Islet precursor cell (in vitro differentiated cells): ENCODE results near the gene TEX38.
"Not testable (repeated sequence)": the region's sequence is repeated elsewhere in the genome, so short reads cannot be mapped to it uniquely, and the experiment has no call there.

ENCODE experiments used
- DNase-seq: peaks from one replicate; pipeline ENCODE4 v3.0.0-alpha.2; 2018

TEX38 gene

DNA sequence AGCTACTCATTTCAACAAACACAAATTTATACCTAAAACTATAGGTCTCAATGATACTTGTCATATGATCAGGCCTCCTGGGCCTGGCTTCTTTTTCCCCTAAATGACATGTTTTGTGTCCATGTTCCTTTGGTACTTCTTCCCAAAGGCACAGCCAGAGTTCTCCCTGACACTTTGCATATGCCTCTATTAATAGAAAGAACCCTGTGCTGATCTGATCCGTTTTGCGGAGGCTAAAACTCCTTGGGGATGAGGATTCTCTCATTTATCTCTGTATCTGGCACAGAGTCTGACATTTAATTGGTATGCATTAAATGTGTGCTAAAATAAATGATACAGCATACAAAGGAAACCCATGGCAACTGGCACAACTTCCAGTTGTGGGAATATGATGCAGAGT, 15.0 kb upstream of the TEX38 start:
- no peak for DNase-seq

DNA sequence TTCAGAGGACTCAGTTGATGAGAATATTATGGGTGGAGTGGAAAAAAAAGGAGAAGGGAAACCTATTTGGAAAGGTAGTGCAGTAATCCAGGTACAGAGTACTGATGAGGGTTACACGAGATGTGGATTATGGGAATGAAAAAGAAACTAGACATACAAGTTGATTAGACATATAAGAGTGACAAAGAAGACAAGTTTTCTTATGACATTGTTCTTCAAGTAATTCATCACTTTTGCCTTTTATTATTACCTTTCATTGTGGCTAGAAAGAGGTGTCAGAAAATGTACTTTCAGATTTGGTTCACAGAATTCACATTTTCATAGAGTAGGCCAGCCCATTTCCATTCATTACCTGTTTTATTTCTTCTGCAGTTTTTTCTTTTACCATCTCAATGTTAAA, 13.9 kb upstream of the TEX38 start:
- no peak for DNase-seq

DNA sequence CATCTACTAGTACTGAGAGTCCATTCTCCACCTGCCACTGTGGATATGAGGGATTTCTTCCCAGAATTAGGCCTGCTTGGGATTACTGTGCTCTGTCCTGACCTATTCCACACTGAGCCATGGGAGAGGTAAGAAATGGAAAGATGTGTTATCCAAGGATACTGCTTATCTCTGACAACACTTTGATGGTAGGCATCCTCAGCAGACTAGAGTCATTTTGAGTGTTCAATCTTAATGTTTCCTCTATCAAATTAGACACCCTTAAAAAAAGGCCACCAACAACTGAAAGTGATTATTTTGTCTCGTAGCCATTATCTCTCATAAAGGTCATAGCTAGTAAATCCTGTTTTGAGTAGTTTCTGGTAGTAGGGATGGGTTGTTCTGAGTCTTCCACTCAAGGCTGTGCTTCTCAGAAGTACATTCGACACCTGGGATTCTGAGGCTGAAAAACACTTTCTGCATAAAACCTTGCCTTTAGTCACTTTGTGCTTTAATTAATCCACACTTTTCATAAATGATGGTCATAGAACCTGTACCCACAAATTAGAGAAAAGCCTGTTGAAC, 12.3 kb upstream of the TEX38 start:
- DNase-seq = no peak

DNA sequence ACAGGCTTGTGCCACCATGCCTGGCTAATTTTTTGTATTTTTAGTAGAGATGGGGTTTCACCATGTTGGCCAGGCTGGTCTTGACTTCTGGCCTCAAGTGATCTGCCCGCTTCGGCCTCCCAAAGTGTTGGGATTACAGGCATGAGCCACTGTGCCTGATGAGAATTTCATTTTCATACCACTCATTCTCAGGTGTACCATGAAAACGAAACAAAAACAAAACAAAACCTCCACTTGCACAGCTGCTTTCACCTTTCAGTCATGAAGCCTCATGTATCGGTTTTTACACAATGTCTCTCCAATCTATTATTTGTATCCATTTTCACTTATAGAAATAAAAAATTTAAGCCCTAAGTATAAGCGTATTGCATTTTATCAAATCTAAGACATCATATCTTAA, 11.5 kb upstream of the TEX38 start:
- DNase-seq = not testable (repeated sequence)

DNA sequence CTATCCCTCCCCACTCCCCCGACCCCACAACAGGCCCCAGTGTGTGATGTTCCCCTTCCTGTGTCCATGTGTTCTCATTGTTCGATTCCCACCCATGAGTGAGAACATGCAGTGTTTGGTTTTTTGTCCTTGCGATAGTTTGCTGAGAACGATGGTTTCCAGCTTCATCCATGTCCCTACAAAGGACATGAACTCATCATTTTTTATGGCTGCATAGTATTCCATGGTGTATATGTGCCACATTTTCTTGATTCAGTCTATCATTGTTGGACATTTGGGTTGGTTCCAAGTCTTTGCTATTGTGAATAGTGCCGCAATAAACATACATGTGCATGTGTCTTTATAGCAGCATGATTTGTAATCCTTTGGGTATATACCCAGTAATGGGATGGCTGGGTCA, 8.7 kb upstream of the TEX38 start:
- DNase-seq = not testable (repeated sequence)

DNA sequence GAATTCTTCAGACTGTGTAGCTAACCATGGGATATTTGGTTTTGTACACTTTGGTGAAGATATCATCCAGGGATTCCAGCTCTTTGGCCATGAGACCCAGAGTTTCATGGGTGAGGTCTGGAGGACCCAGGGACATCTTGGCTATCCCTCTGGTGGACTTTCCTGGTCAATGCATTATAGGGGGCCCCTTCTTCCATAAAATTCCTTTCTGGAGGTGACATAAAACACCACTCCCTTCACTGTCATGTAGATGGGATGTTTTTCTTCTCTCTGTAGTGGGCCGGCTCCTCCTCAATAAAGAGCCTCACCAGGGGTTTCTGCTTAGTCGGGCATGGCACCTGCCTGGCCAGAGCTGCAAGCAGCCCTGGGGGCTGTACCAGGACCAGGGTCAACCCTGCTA, 5.7 kb upstream of the TEX38 start:
- no peak for DNase-seq

DNA sequence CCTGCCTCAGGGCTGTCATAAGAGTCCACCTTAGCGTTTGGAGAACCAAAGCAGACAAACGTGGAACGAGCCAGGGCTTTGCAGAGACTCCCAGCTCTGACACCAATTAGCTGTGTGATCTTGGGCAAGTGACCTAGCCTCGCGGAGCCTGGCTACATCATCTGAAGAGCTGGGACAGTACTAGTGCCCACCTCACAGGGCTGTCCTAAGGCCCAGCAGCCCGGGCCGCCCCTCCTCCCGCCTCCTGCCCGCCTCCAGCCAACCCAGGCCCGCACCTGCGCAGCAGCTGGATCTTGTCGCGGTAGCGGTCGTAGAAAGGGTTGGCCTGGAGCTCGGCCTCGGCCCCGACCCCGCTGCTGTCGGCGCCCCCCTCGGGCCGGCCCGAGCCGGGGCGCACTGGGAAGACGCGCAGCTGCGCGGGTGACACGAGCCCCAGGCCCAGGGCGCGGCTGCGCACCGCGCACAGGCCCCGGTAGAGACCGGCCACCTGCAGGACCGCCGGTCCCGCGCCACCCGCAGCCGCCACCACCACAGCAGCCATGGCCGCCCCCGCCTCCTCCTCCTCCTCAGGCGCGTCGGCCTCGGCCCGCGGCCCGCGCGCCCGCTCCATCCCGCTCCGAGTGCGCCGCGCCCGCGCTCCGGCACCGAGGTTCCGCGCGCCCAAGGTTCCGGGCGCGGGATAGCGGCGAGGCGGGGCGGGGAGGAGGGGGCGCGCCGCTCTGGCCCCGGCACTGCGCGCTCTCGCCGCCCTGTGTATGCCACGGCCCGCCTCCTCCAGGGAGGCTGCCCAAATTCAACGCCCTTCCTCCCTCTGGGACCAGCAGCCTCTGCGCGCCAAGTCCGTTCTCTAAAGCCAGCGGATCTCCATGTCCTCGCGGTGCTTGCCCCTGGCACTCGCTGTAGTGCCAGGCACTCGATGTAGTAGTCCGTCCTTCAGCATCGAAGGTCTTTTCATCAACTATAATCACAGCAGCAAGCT, 3.6 kb upstream of the TEX38 start, which contains the start of gene ATPAF1:
ATPAF1 (minus strand) TSS at position 583 of the 979 bp plus-strand sequence; CDS start at position 541, 42 bp downstream.
- peak; percentile 91 for DNase-seq

DNA sequence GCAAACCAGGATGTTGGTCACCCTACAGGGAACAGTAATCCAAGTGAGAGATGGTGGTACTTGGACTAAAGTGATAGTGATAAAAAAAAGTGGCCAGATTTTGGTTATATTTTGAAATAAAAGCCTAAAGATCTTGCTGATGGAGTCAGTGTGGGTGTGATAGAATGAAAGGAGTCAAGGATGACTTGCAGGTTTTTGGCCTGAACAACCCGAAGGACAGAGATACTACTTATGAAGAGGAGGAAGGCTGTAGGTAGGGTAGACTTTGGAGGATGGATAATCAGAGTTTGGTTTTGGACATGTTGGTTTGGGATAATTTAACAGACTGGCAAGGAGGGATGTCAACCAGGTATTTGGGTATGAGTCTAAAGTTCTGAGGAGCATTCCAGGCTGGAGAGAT, 1.5 kb upstream of the TEX38 start:
- no peak for DNase-seq

DNA sequence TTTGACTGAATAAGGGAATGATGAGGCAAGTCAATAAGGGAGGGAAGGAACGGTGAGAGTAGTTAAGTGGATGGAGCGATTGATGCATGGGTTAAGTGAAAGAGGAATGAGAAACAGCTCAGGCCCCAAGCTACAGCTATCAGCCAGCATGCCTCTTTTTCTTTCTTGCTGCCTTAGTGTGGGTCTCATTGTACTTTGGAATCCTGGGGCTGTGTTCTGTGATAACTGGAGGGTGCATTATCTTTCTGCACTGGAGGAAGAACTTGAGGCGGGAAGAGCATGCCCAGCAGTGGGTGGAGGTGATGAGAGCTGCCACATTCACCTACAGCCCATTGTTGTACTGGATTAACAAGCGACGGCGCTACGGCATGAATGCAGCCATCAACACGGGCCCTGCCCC, 1.0 kb downstream of the TEX38 start:
- DNase-seq = no peak

DNA sequence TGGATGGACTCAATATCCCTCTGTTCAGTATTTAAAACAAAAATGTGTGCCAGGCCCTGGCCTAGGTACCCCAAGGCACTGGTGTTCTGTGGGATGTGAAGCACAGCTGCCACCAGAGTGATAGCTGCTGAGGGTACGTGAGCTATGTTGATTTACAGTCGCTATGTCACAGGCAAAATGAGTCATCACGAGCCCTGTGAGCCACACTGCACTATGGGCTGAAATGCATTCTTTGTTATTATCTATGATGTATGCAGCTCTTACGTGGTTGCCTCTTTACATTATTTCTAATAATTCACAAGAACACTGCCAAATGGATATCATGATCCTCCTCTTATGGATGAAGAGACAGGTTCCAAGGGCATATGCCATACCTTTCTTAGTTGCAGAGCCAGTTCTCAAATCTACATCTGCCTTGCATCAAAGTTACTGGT, 2.1 kb downstream of the TEX38 start:
- DNase-seq = no peak

DNA sequence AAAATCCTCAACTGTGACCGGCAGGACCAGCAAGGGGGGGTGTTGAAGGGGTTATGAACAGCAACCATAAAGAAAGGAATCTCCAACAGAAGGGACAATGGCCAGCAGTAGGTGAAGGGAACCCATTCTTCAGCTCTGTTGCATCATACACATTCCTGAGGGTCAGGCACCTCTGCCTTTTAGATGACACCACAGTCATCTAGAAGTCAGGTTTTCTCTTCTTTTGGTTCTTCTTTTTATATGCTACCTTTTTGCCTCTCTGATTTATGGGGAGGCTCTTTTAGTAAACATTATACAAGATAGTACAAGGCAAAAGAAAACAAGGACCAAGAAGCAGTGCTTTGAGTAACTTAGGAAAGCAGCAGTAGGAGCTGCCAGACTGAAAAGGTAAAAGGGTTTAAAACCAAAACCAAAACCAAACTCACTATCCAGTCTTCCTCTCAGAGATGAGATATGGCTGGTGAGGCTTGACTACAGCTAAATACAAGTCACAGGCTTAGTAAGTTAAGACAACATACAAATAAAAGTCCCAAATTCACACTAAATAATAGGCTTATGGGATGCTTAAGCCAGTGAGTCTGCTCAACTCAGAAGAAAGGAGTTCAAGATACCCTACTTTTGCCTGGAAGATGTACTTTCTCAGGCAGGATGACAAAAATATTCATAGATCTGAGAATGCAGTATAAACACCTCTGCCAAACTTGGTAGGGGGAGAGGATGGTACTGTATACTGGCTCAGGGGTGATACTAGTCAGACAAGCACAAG, 4.1 kb downstream of the TEX38 start:
- DNase-seq = no peak

DNA sequence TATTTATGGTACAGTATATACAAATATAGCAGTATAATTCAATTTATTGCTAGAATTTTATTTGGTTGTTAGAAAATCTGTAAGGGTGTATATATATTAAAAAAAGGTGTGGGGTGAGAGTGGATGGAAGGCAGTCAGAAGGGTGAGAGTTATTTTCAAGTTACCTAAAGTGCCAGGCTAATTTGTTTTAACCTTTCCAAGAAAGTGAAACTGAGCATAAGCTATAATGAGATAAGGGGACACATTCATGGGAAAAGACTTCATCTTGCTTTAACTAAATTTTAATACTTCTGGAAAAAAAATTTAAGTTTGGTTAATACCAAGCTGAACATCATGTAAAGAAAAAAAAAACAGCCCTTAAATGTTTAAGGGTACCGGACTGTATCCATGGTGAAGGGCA, 4.9 kb downstream of the TEX38 start:
- no peak for DNase-seq

DNA sequence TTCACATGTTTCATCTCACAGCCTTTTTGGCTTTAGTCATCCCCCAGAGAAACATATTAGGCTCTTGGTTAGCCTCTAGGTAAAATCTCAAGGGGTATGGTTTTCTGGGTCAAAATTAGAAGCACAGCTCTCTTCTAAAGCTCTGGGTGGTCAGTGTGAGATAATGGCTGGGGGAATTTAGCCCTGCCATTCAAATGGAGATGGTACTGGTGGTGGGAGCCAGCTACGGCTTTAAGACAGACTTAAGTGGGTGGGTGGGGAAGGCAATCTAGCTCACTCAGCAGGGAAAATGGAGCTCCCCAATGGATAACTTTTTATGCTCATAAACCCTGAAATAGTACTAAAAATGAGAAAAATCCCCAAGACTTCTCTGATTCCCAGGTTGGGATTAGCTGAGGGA, 5.7 kb downstream of the TEX38 start:
- no peak for DNase-seq

DNA sequence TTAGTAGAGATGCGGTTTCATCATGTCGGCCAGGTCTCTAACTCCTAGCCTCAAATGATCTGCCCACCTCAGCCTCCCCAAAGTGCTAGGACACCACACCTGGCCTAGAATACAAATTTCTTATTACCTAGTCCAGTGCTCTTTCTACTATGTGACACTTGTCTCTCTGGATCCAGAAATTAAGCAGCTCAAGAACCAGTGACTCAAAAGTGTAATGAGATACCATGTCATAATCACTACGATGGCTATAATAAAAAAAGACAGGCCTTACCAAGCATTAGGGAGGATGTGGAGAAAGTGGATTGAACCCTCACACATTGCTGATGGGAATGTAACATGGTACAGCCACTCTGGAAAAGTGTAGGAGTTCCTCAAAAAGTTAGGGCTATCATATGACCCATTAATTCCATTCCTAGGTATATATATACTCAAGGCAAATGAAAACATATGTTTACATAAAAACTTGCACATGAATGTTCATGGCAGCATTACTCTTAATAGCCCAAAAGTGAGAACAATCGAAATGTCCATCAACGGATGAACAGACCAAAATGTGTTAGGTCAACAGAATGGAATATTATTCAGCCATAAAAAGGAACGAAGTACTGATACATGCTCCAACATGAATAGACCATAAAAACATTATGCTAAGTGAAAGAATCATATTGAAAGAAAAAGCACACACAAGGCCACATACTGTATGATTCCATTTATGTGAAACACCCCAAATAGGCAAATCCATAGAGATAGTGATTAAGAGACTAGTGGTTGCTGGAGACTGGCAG, 8.3 kb downstream of the TEX38 start:
- no peak for DNase-seq

DNA sequence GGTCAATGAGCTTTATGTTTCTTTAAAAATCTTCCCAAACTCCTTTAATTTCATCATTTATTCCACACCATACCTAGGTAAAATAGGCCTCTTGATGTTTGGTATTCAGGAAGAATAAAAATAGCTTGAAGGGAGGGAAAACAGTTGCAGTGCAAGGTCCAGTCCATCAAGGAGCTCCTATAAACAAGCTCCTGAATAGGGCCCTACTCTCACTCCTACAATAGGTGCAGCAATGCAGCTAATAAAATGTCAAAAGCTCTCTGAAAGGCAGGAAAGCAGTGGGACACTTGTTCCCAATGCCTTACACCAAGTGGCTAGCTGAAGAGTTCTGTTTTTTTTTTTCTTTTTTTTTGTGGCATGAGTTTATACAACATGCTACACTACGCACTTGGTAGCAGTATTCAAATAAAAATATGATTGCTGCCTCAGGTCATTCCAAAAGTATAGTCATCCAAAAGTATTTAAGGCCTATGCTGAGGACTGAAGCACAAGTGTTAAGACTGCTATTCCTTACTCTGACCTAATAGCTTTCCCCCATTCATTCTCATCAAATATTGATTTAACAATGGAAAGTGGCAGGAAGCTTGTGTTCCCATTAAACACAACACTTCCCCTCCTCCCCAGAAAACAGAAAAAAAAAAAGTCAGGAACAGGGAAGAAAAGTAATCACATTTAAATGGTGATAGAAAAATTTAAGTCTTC, 9.8 kb downstream of the TEX38 start:
- no peak for DNase-seq

DNA sequence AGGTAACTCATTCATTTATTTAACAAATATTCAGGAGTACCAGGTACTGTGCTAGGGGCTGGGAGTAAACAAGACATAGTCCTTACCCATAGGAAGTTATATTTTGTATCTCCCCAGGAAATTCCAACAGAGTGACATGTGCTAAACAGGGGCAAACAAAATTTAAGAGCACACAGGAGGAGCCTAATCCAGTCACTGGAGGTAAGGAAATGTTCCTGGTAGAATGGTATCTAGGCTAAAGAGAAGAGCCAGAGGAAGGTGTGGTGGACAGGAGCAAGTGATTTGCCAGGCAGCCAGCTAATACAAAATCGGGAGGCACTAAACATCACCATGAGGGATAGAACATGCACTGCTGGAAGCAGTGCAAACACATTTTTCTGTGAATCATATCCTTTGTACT, 10.4 kb downstream of the TEX38 start:
- no peak for DNase-seq

DNA sequence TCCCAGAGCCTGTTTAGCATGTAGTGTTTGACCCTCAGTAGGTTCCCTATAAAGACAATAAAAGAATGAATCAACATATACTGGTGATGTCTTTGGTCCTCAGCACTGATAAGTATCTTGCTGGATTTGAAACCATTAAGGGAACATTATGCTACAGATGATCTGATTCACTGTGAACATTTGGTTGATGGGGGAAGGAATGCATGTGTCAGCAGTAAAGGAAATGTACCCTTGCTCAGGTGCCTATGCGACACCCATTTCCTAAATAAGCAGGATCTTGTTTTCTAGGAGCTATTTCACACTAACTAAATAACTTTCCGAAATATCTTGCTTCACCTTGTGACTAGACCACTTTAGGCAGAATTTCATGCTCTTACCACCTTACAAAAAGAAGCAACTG, 13.0 kb downstream of the TEX38 start:
- DNase-seq = no peak

DNA sequence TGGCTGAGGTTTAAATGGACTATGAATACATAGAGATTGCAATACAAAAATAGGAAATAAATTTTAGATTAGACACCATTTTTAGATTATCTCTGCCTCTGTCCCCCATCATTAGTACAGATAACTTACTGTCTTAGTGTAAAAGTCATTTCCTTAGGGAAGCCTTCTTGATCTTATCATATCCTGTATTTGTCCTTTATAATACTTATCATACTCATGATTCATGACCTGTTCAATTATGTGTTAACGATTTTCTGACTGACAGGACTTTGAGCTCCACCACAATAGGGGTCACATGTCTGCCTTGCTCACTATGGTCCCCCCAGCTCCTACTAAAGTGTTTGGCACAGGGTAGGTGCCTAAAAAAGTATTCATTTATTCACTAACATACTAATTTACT, 14.6 kb downstream of the TEX38 start:
- DNase-seq = no peak

DNA sequence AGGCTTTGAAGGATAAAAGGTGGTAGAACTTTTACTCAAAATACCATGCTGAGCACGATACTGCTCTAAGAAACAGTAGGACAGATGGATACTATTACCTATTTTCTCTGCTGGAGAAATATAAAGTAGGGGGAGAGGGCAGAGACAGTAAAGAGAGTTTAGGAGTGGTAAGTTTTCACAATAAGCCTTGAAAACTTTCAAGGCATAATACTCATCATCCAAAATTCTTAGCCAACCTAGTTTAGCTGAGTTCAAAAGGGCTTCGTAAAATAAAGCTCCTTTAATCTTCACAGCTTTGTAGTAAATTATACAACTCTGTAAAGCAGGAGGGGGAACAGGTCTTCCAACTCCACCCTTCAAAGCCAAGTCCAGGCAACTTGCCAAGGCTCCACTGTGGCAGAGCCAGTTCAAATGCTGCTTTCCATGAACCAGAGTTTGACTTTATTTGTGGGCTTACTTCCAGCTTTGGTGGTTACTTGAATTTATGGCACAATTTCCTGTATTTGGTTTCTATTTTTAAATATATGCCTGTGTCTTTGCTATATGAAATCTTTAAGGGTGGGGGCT, 15.5 kb downstream of the TEX38 start:
- DNase-seq = no peak

DNA sequence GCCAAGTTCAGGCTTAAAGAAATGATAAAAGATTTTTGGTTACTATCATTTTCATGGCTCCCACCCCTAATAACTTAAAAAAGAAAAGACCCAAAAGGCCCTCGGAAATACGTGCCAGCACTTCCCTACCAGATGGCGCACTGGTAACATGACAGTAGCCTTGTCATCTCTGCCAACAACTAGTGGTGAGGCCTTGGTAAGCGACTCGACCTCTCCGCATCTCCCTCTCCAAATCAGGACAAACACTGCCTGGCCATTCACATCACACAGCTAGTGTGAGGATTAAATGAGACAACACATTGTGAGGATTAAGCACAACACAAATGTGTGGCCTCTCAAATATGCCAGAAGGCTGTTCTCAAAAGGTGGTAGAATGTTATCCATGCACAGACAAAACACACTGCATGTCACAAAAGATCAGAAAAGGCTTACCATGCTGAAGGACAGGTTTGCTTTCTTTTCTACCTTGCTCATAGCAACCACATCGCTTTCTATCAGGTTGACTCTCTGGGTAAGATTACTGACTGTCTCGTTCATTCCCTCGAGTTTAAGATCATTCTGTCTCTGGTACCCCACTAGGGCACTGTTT, 16.4 kb downstream of the TEX38 start:
- DNase-seq = no peak

DNA sequence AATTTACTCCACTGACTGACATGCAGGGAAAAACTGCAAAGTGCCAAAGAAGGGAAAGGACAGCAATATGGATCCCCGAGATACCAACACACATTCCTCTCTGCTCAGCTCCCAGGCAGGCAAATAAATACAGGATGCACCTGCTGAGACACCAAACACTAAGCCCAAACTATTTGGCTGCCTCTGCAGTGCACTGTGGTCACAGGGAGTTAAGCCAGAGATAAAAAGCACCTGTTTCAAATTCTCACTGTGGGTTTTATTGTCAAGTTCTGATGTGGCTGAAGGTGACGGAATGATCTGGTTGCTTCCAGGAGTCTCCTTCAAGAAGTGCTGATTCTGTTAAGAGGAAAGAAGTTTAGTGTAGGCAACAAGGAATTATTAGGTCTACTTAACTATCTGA, 17.7 kb downstream of the TEX38 start:
- DNase-seq = no peak
